Measurements from ENCODE around the gene HDAC9.

Gene HDAC9

DNA sequence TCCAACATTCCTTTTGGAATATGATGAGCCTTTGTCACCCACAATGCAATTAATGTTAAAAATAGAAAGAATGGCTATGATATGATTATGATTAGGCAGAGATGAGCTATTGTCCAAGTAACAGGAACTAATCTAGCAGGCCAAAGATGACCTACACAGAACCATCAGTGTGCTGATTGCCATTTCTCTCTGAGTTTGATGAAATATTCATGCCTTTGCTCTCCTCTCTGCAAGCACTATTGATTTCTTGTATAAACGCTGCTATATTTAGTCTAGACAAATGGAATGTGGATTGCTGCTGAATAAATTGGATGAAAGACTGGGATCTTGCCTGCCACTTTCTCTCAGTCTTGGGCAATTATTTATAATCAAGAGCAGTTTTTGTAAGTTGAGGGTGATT lies 85.4 kb downstream of the HDAC9 start:
- in situ Hi-C loops (cut with MboI; ENCODE audit: low sequenced_read_pairs), result no loop called here

DNA sequence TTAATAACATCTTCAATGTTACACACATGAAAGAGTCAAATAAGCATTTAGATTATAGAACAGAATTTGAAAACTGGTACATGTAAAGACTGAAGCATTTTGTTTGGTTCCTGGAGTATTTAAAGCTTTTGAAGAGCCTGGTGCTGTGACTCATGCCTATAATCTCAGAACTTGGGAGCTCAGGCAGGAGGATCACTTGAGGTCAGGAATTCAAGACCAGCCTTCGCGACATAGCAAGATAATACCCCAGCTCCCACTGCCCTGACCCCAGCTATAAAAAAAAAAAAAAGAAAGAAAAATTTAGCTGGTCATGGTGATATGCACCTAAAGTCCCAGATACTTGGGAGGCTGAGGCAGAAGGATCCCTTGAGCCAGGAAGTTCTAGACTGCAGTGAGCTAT lies 87.8 kb downstream of the HDAC9 start:
- in situ Hi-C loops (cut with MboI; ENCODE audit: low sequenced_read_pairs), result no loop called here

- in situ Hi-C loops (cut with MboI; ENCODE audit: low sequenced_read_pairs), result no loop called here
These were observed 94.7 kb downstream of the HDAC9 start for GRCh38 chr7:18590241-18590640.

- in situ Hi-C loops (cut with MboI; ENCODE audit: low sequenced_read_pairs), result no loop called here
These were observed 95.3 kb downstream of the HDAC9 start for GRCh38 chr7:18590744-18591340.

GRCh38 chr7:18593602-18594279 lies 98.2 kb downstream of the HDAC9 start:
- in situ Hi-C loops (cut with MboI; ENCODE audit: low sequenced_read_pairs), result no loop called here

DNA sequence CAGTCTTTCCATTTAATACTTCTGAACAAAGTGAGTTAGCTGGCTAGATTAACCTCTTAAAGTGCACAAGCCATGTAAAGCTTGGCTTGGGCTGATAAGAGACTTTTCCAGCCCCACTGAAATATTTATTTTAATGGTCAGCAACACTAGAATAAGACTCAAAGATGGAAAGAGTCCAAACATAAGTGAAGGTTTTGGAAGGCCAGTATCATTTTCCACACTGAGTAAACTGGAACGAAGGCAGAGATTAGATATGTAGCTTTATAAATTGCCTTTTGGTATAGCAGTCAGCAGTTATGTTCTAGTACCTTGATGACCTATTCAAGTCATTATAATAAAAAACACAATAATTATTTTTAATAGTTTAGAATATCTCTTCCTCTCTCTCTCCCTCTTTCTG lies 102.2 kb downstream of the HDAC9 start:
- in situ Hi-C loops (cut with MboI; ENCODE audit: low sequenced_read_pairs), result no loop called here

GRCh38 chr7:18607025-18607424 lies 111.5 kb downstream of the HDAC9 start:
- in situ Hi-C loops (cut with MboI; ENCODE audit: low sequenced_read_pairs), result no loop called here

GRCh38 chr7:18610331-18610948 lies 114.9 kb downstream of the HDAC9 start:
- in situ Hi-C loops (cut with MboI; ENCODE audit: low sequenced_read_pairs), result no loop called here

DNA sequence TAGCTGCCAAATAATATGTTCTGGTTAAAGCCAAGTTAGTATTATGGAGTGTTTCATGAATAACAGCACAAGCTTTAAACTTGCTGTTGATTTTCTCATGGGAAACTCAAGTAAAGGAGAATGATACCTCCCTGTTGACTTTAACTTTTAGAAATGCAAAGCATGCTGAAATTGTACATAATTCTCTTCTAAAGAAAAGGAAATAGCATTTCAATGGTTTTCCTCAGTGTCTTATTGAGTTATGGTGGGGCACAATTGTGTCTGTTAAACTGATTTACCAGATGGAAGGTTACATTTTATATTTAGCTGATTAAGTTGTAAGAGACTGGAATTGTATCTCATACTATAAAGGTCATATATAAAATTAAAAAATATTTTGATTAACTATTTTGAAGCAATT lies 119.3 kb downstream of the HDAC9 start:
- in situ Hi-C loops (cut with MboI; ENCODE audit: low sequenced_read_pairs), result no loop called here

DNA sequence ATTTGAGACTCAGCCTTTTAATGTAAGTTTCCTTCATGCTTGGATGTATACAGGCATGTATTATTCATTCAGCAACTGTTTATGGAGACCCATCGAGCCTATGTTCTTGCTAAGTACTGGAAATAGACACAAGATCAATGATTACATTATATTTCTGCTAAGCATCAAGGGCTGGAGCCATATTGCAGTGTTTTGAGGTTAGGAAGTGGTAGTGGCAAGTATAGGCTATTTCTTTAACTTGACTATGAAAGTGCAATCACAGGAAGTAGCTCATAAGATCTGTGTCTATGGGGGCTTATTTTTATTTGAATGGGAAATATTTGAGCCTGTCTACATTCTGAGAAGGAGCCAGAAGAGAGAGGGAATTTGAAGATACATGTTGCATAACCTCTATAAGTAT lies 123.8 kb downstream of the HDAC9 start:
- in situ Hi-C loops (cut with MboI; ENCODE audit: low sequenced_read_pairs), result no loop called here

DNA sequence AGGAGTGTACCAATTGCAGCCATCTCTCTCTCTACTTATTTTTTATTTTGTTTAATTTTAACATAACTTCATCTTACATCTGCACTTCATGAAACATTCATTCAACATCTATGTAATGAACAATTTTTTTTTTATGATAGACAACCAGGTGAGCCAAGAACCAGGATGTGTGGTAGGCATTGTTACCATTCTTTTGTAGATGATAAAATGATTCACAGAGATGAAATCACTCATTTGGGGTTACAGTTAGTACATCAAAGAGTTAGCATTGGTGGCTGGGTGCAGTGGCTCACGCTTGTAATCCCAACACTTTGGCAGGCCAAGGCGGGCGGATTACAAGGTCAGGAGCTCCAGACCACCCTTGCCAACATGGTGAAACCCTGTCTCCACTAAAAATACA lies 127.8 kb downstream of the HDAC9 start:
- in situ Hi-C loops (cut with MboI; ENCODE audit: low sequenced_read_pairs), result no loop called here

DNA sequence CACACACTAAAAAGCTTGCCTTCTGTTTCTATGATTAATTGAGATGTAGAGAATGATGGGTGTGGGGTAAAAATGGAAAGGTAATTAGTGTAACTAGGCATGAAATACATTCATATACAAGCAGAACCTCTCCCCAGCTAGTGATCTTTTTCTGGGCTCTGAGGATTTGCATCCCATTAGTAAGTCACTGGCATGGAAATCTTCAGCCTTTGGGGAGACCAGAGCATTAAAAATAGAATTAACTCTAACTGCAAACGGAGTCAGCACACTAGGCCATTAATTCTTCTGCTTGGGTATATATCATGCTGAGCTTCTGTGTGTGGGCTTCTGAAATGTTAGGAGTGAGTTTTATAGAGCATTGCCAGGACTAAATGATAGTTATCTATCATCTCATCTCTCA lies 128.9 kb downstream of the HDAC9 start:
- in situ Hi-C loops (cut with MboI; ENCODE audit: low sequenced_read_pairs), result no loop called here

GRCh38 chr7:18626086-18626485 lies 130.5 kb downstream of the HDAC9 start:
- in situ Hi-C loops (cut with MboI; ENCODE audit: low sequenced_read_pairs), result no loop called here

- in situ Hi-C loops (cut with MboI; ENCODE audit: low sequenced_read_pairs), result no loop called here
These were observed 131.2 kb downstream of the HDAC9 start for GRCh38 chr7:18626717-18627116.

- in situ Hi-C loops (cut with MboI; ENCODE audit: low sequenced_read_pairs), result no loop called here
These were observed 142.0 kb downstream of the HDAC9 start for GRCh38 chr7:18637516-18637915.

DNA sequence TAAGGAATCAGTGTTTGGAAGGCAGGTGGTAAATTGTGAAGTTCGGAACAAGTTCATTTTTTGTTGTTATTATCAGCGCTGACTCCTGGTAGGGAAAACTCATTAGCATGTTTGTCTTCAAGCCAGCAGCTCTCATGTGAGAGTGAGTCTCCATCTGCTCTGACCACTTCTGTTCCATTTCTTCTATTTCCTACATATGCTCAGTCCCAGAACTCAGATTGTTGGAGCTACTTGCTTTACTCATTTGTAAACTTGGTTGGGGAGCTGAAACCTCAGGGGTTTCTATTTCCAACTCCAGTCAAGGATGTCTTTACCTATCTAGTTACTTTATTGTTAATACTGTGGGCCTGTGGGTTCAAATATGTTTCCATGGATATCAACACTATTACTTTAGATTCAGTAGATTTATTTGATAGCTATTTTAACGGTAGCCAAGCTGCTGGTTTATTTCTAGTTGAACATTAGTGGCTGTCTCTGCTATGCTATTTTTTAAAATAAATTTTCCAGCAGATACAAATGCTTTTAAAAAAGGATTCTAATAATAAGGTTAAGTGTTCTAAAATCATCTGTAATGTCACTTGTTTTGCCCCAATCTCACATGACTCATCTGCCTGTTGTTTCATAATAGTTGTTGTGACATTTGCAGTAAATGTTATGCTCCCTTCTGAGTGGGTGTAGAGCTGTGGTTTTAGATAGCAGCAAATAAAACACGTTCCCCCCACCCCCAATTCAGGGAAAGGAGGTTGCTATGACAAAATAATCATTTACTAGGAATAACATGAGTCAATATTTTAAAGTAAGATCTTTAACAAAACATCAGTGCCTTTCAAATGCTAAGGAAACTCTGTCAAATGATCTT lies 143.3 kb downstream of the HDAC9 start:
- in situ Hi-C loops (cut with MboI; ENCODE audit: low sequenced_read_pairs), result no loop called here

DNA sequence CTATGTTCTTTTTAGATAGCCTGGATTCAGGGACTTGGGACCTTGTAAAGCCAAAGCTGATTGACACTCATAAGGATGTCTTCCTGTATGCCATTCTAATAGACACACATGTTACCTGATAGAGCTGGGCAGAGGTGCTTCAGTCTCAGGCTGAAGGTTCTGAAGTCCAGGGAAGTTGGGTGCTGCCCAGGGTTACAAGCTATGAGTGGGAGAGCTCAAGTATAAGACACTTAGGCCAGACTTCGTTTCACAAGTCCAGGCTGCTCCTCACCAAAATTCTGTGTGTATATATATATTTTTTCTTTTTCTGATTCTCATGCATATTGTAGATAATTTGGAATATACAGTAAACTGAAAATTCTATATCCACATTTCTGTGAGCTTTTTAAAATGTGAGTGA lies 144.2 kb downstream of the HDAC9 start:
- in situ Hi-C loops (cut with MboI; ENCODE audit: low sequenced_read_pairs), result no loop called here

DNA sequence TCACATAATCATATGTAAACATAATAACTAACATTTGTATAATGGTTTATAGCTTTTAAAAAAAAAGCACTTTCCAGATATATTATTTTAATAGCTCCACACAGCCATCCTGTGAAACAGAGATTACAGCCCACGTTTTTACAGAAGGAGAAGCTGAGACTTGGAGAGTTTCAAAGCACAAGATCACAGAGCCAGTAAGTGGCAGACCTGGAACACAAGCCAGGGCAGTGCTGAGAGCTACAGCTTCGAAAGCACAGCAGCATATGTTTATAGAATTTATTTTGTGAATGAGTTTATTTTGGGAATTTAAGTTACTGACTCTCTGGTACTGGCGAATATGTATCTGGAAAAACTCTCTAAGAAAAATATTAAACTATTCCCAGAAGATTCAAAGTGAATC lies 149.4 kb downstream of the HDAC9 start:
- in situ Hi-C loops (cut with MboI; ENCODE audit: low sequenced_read_pairs), result no loop called here

DNA sequence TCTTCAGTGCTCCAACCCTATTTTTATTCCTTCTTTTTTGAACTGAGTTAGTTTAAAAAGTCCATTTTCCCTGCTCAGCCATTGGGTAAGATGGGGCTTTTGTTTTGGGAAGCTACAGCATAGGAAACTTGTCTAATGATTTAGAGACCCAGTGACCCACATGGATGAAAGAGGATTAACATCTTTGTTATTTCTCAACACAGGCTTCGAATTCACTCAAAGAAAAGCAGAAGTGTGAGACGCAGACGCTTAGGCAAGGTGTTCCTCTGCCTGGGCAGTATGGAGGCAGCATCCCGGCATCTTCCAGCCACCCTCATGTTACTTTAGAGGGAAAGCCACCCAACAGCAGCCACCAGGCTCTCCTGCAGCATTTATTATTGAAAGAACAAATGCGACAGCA lies 152.0 kb downstream of the HDAC9 start:
- in situ Hi-C loops (cut with MboI; ENCODE audit: low sequenced_read_pairs), result no loop called here

DNA sequence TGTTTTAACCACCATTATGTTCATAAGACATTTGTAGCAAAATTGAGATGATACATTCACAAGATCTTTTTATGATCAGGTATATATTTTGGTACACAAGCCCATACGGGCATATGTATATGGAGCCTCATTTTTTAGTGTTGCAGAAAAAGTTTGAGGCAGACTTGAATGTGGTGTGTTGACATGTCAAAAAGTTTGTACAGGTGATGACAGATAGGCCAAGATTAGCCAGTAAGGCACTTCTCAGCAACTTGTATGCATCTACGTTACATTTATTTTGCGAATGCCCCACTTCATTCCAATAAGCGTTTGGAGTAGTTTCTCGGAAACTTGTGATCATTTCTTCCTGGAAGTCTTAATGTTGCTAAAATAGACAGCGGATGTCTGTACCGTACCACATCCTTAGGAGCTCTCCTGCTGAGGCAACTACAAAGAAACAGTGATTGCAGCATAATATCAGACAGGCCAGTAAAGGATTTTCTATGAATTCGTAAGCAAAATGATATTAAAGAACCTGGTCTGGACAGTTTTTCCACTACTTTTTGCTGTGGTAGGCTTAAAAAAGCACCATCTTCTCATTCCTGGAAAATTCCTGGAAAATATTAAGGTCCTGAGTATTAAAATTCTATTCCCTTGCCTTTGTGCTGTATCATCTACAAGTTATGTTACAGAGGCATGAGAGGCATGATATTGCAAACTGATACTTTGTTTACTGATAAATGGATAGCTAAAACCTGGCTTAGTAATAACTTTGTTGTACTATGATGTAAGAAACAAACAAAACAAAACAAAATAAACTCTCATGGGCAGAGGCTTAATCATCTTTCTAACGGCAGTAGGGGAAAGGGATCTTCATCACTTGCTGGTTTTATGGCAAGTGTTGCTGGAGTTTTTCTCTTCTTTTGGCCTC lies 153.6 kb downstream of the HDAC9 start:
- in situ Hi-C loops (cut with MboI; ENCODE audit: low sequenced_read_pairs), result no loop called here

All from HL-60/S4 (cell line).